HG03159 (cell line): ENCODE results near the gene ZNF3.

Experiments used
- ATAC-seq: cut with Tn5 transposase; IDR thresholded peaks from one replicate; pipeline ENCODE4 v1.9.1; 2021; ENCODE audit warnings: mild to moderate bottlenecking, moderate library complexity; ENCODE audit not compliant: unreplicated experiment

The ZNF3 gene

GRCh38 chr7:100088621-100089457, 7.3 kb upstream of the ZNF3 start, which contains the start of gene COPS6:
Gene COPS6, plus strand, starts transcription at chr7:100088969. Its CDS starts 22 bp downstream, at chr7:100088991.
- peak; percentile 61 for ATAC-seq

GRCh38 chr7:100088095-100088620, 6.6 kb upstream of the ZNF3 start:
- peak; percentile 24 for ATAC-seq

GRCh38 chr7:100087055-100087750, 5.7 kb upstream of the ZNF3 start:
- ATAC-seq = no peak

- no peak for ATAC-seq
Observed at GRCh38 chr7:100085515-100085914, 4.0 kb upstream of the ZNF3 start.

- ATAC-seq = no peak
Observed at GRCh38 chr7:100082978-100083377, 1.5 kb upstream of the ZNF3 start.

- peak; percentile 4 for ATAC-seq
Observed at GRCh38 chr7:100080907-100081534, 502 bp downstream of the ZNF3 start.

- no peak for ATAC-seq
Observed at GRCh38 chr7:100079024-100079560, 2.4 kb downstream of the ZNF3 start.

GRCh38 chr7:100077205-100077604, 4.3 kb downstream of the ZNF3 start:
- no peak for ATAC-seq

- ATAC-seq = no peak
Observed at GRCh38 chr7:100075418-100075817, 6.1 kb downstream of the ZNF3 start.

GRCh38 chr7:100074841-100075240, 6.7 kb downstream of the ZNF3 start:
- ATAC-seq = no peak

GRCh38 chr7:100072462-100072861, 9.1 kb downstream of the ZNF3 start:
- ATAC-seq = no peak

GRCh38 chr7:100071018-100071723, 10.4 kb downstream of the ZNF3 start:
- ATAC-seq = no peak

GRCh38 chr7:100069991-100070390, 11.5 kb downstream of the ZNF3 start:
- no peak for ATAC-seq

- no peak for ATAC-seq
Observed at GRCh38 chr7:100066953-100067352, 14.6 kb downstream of the ZNF3 start.

- no peak for ATAC-seq
Observed at GRCh38 chr7:100065452-100066186, 15.9 kb downstream of the ZNF3 start.

GRCh38 chr7:100064162-100064561, 17.4 kb downstream of the ZNF3 start:
- no peak for ATAC-seq

GRCh38 chr7:100063376-100063775, 18.1 kb downstream of the ZNF3 start:
- ATAC-seq = no peak

- no peak for ATAC-seq
Observed at GRCh38 chr7:100061518-100062193, 19.9 kb downstream of the ZNF3 start.

GRCh38 chr7:100059251-100059739, 22.2 kb downstream of the ZNF3 start:
- ATAC-seq = no peak
